Upper lobe of left lung (tissue), 6 donors: ENCODE measurements around the gene TMEM92. TPM values are rescaled to one million over a fixed set of nuclear protein-coding genes. Genes with fewer than 3 reads are reported as not detected.

Experiments used
- ATAC-seq, 2 donors: fragments of 200-7000 bp; cut with Tn5 transposase; one replicate each; pipeline ENCODE4 v1.9.1; 2022; ENCODE audit warnings: mild to moderate bottlenecking in 2 of 2, moderate library complexity in 2 of 2; ENCODE audit not compliant: low FRiP score in 2 of 2
- DNase-seq, 2 donors: peaks; one replicate each; pipeline ENCODE4 v3.0.0-alpha.2; 2019 to 2020
- H3K27ac ChIP-seq, 4 donors: fragments of 200-600 bp; sonication (generic); one replicate each; pipeline ENCODE4 v1.5.1; 2016 to 2019
- H3K27me3 ChIP-seq, 4 donors: fragments of 200-600 bp; sonication (generic); one replicate each; pipeline ENCODE4 v1.5.1; 2017 to 2019
- H3K36me3 ChIP-seq, 4 donors: fragments of 200-600 bp; sonication (generic); one replicate each; pipeline ENCODE4 v1.5.1; 2016 to 2019
- H3K4me1 ChIP-seq, 4 donors: fragments of 200-600 bp; sonication (generic); one replicate each; pipeline ENCODE4 v1.5.1; 2018 to 2019
- H3K4me3 ChIP-seq, 4 donors: fragments of 200-600 bp; sonication (generic); one replicate each; pipeline ENCODE4 v1.5.1; 2017 to 2019; ENCODE audit warnings: mild to moderate bottlenecking in 2 of 4, moderate library complexity in 1 of 4
- H3K9me3 ChIP-seq, 4 donors: fragments of 200-600 bp; sonication (generic); one replicate each; pipeline ENCODE4 v1.5.1; 2018 to 2019
- EP300 ChIP-seq, 4 donors: sonication (generic); formaldehyde crosslinking; IDR thresholded peaks; one replicate each; pipeline ENCODE4 v1.5.1; 2017; ENCODE audit warnings: antibody characterized with exemption in 4 of 4, control low read depth in 2 of 4
- POLR2A ChIP-seq, 4 donors: fragments of 450-650 bp; IDR thresholded peaks; one replicate each; pipeline ENCODE4 v1.5.1; 2016 to 2017; ENCODE audit warnings: antibody characterized with exemption in 4 of 4, mild to moderate bottlenecking in 2 of 4
- POLR2AphosphoS5 ChIP-seq, 2 donors: sonication (generic); formaldehyde crosslinking; IDR thresholded peaks; one replicate each; pipeline ENCODE4 v1.5.1; 2017; ENCODE audit warnings: antibody characterized with exemption in 2 of 2
- WGBS, 2 donors: methylation state at CpG; one replicate each; pipeline ENCODE4 v1.1.5; 2017 to 2018; 5-methylcytosine and 5-hydroxymethylcytosine counted together
- total RNA-seq, 6 donors: library from RNA; depleted of rRNA in 4 of 6; stranded (reverse); fragments of >200 nt in 4 of 6; gene quantifications; one replicate each; pipeline versions ENCODE4 v1.1.0 to v1.2.1, GENCODE V29; 2016 to 2021
- TF ChIP-seq, protein P1 (sequence below), 6 experiments: fragments of 450-650 bp in 4 of 6; fragments of 200-600 bp in 2 of 6; sonication (generic) in 2 of 6; IDR thresholded peaks; one replicate each; pipeline ENCODE4 v1.5.1; 2016 to 2019; ENCODE audit warnings: antibody characterized with exemption in 6 of 6
- donor health status: DM: no; HTN: no; CAD: no; lungs with moderate emphysema.
- donor health status: DM: no; HTN: yes; CAD: no; lungs with severe emphysema.

Gene TMEM92
- total RNA-seq, 6 donors from 2014 or later, result 1.3 to 15.7 (median 3.8) TPM

DNA sequence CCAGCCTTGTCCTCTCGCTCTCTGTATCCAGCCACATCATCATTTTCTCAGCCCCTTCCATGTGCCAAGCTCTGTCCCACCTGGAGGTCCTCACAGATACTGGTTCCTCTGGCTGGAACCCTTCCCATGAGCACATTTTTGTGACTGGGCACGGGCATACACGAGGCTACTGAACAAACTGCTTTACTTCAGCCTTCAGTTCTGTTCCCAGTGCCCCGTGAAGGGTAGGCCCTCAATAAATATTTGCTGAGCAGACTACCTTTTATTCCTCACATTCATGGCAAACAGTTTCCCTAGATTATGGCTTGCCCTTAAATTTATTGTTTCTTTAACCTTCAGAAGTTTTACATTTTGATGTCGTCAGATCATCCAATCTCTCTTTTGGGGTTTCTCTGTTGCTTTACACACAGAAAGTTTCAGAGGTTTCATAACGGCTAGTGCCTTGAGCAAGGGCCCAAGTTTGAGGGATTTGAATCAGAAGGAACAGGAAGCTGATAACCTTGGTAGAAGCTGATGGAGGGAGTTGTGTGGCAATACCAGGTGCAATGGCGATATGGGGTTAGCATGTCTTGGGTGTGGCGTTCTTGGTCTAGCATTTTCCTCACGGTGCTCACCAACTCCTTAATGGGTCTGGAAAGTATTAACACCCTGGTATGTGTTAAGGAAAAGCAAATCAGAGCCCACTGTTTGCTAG lies 27.8 kb downstream of the TMEM92 start:
- TF ChIP-seq POLR2AphosphoS5 (IDR thresholded peaks at IDR 0.05), result no peak
- TF ChIP-seq POLR2A (IDR thresholded peaks at IDR 0.05), result no peak
- TF ChIP-seq EP300 (IDR thresholded peaks at IDR 0.05), result no peak
- TF ChIP-seq, protein P1, sequence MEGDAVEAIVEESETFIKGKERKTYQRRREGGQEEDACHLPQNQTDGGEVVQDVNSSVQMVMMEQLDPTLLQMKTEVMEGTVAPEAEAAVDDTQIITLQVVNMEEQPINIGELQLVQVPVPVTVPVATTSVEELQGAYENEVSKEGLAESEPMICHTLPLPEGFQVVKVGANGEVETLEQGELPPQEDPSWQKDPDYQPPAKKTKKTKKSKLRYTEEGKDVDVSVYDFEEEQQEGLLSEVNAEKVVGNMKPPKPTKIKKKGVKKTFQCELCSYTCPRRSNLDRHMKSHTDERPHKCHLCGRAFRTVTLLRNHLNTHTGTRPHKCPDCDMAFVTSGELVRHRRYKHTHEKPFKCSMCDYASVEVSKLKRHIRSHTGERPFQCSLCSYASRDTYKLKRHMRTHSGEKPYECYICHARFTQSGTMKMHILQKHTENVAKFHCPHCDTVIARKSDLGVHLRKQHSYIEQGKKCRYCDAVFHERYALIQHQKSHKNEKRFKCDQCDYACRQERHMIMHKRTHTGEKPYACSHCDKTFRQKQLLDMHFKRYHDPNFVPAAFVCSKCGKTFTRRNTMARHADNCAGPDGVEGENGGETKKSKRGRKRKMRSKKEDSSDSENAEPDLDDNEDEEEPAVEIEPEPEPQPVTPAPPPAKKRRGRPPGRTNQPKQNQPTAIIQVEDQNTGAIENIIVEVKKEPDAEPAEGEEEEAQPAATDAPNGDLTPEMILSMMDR (IDR thresholded peaks at IDR 0.05), result no peak
- ATAC-seq (no peak), DNase-seq (no peak)
- no peak overlapping the region for H3K27ac ChIP-seq
- peaks cover 5 to 14% (median 10%) of the 10 kb centered on the region in 4 donors for H3K4me1 ChIP-seq
- no peaks in the 10 kb centered on the region for H3K36me3 ChIP-seq
- H3K27me3 ChIP-seq, result no peaks in the 10 kb centered on the region
- H3K9me3 ChIP-seq, result no peaks in the 10 kb centered on the region
- WGBS, 2 donors, result 49 to 68% methylated on average over 9 of the region's 9 CpGs
- H3K4me3 ChIP-seq, result no peak overlapping the region

DNA sequence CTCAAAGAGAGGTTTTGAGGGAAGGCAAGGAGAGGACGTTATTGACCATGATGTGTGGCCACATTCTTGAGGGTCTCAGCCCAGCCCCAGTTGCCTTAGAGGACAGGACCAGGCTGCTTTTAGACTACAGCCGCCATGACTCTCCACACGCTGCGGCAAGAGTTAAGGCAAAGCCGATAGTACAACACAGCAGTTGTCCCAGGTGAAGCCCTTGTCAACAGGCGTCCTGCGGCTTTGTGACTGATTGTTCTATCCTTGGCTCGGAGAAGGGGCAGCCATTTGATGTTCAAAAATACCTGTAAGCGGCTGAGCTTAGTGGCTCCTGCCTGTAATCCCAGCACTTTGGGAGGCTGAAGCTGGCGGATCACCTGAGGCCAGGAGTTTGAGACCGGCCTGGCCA lies 28.8 kb downstream of the TMEM92 start:
- Histone ChIP-seq H3K9me3 (no peaks in the 10 kb centered on the region), H3K4me3 (no peak overlapping the region), H3K27ac (no peak overlapping the region), H3K36me3 (no peaks in the 10 kb centered on the region), H3K4me1 (peaks cover 5 to 14% (median 10%) of the 10 kb centered on the region in 4 donors), H3K27me3 (no peaks in the 10 kb centered on the region)
- TF ChIP-seq POLR2AphosphoS5 (IDR thresholded peaks at IDR 0.05) (no peak), POLR2A (IDR thresholded peaks at IDR 0.05) (no peak), EP300 (IDR thresholded peaks at IDR 0.05) (no peak)
- TF ChIP-seq, protein P1 (IDR thresholded peaks at IDR 0.05), result no peak
- DNase-seq (no peak), ATAC-seq (no peak)
- 94 to 96% methylated on average over 6 to 11 of the region's 11 CpGs for WGBS, 2 donors

DNA sequence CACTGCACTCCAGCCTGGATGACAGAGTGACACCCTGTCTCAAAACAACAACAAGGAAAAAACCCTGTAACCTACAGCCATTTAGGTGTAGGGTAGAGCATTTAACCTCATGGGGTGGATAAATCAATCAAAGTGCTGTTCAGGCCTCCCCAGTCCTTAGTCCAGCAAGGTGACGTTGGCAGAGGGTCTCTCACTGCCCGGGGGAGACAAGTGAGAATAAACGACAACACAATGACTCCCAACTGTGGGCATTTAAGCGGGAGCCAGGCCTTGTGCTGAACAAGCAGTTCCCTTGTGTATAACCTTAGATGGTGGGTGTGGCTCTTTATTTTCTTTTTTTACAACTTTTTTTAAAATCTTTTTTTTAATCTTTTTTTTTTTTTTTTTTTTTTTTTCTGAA lies 29.3 kb downstream of the TMEM92 start:
- no peaks in the 10 kb centered on the region for H3K9me3 ChIP-seq
- 89 to 97% methylated on average over 4 of the region's 4 CpGs for WGBS, 2 donors
- H3K36me3 ChIP-seq, result no peaks in the 10 kb centered on the region
- no peak overlapping the region for H3K27ac ChIP-seq
- TF ChIP-seq POLR2AphosphoS5 (IDR thresholded peaks at IDR 0.05) (no peak), POLR2A (IDR thresholded peaks at IDR 0.05) (no peak), EP300 (IDR thresholded peaks at IDR 0.05) (no peak)
- TF ChIP-seq, protein P1 (IDR thresholded peaks at IDR 0.05), result no peak
- no peak overlapping the region for H3K4me3 ChIP-seq
- no peaks in the 10 kb centered on the region for H3K27me3 ChIP-seq
- H3K4me1 ChIP-seq, result peaks cover 5 to 14% (median 10%) of the 10 kb centered on the region in 4 donors
- ATAC-seq (no peak), DNase-seq (no peak)

DNA sequence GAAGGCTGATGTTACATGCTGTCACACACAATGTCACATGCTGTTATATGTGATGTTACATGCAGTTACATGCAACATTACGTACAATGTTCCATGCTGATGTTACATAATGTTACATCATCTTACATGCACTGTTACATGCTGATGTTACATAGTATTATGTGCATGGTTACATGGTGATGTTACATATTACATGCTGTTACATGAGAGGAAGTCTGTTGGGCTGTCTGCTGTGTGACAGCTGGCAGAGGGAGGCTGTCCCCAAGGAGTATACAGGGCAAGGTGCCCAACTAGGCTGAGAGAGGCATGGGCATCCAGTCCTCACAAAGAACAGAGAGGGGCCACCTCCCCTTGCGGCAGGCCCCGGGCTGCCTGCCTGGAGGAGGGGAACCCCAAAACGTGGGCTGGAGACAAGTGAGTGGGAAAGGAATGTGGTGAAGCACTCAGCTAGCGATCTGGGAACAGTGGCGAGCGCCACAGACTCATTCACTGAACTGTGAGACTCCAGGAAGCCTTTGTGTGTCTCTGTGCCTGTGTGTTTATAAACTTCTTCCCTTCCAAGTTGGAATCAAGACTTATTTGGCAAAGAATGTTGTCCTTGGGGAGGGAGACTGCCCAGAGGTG lies 30.6 kb downstream of the TMEM92 start:
- Histone ChIP-seq H3K36me3 (no peaks in the 10 kb centered on the region), H3K27me3 (no peaks in the 10 kb centered on the region), H3K4me3 (no peak overlapping the region), H3K9me3 (no peaks in the 10 kb centered on the region), H3K4me1 (peaks cover 5 to 14% (median 10%) of the 10 kb centered on the region in 4 donors), H3K27ac (peak overlapping the region in 2 of 4 donors; percentile 11 to 35)
- no peak for TF ChIP-seq POLR2AphosphoS5 (IDR thresholded peaks at IDR 0.05)
- no peak for TF ChIP-seq EP300 (IDR thresholded peaks at IDR 0.05)
- TF ChIP-seq POLR2A (IDR thresholded peaks at IDR 0.05), result no peak
- TF ChIP-seq, protein P1 (IDR thresholded peaks at IDR 0.05), result no peak
- DNase-seq (peak in 1 of 2 donors; percentile 42), ATAC-seq (peak in 1 of 2 donors; percentile 34)
- whole genome bisulfite sequencing, 2 donors, result 14 to 22% methylated on average over 7 of the region's 7 CpGs
